Measurements from ENCODE around the gene PRDM10. TPM values are rescaled to one million over a fixed set of nuclear protein-coding genes. Genes with fewer than 3 reads are reported as not detected.
A peak's percentile ranks its signal among the peaks of the same experiment; 100 is the strongest.

PRDM10 gene
- total RNA-seq, result 10 to 100 TPM; 15.8 to 16.2 TPM

DNA sequence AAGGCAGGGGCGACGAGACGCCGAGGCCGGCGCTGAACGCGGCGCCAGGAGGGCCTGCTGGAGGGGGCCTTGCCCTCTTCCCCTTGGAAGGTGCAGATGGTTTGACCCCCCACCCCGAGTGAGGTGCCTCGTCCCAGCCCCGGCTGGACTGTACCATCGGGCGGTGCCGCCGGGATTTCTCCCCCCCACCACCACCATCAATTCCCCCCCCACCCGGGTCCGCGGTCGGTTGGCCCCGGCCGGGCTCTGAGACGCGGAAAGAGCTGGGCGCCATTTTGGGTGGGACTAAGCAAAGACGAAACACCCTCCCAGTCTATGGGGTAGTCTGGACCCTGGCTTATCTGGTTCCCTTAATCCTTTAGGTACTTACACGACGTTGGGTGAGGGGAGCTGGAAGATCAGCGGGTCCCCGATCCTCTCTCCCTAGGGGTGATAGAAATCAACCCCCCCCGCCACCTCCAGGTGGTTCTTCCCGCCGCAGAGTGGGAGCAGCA is at the start of gene PRDM10:
Gene PRDM10, minus strand, starts transcription at position 484 of the 494 bp plus-strand sequence. CDS start 41,871 bp downstream, outside the sequence.
- Mint-ChIP-seq H3K4me3 (peak within 1 kb of the TSS; percentile 94), H3K27me3 (no peaks in the 10 kb centered on the region), H3K9me3 (no peaks in the 10 kb centered on the region), H3K36me3 (peaks cover 3% of the 10 kb centered on the region), H3K4me1 (ENCODE audit: low read depth) (peaks cover 33% of the 10 kb centered on the region), H3K27ac (peak within 1 kb of the TSS; percentile 100)
- ChIA-PET CTCF (interaction anchor here (0.6 to 2.9 kb wide), 4 partner anchors 10 to 1290 kb away, joined by 3 to 13 read pairs (median 5); no protein-coding TSS in a partner anchor), POLR2A (interaction anchor here (1.1 to 2.5 kb wide), 6 partner anchors 10 to 188 kb away, joined by 3 to 10 read pairs (median 6); partner anchors contain the start of gene NFRKB)
- intact Hi-C loops (cut with micrococcal nuclease), result loop anchor here (1.0 to 10.0 kb wide), 5 partner anchors 36 to 1658 kb away; partner anchors contain the start of gene APLP2
- DNase-seq, result peak; percentile 92

- ChIA-PET POLR2A (no interaction called here), CTCF (interaction anchor here (1.0 kb wide), 1 partner anchor 19 kb away, joined by 4 read pairs; the partner anchor contains the start of gene APLP2)
- intact Hi-C loops (cut with micrococcal nuclease), result no loop called here
- no peak for DNase-seq
- no peak overlapping the region for H3K27ac Mint-ChIP-seq
- H3K27me3 Mint-ChIP-seq, result peaks cover 9% of the 10 kb centered on the region
- H3K4me3 Mint-ChIP-seq, result no peak overlapping the region
- H3K4me1 Mint-ChIP-seq (ENCODE audit: low read depth), result no peaks in the 10 kb centered on the region
- peaks cover 2% of the 10 kb centered on the region for H3K9me3 Mint-ChIP-seq
- H3K36me3 Mint-ChIP-seq, result no peaks in the 10 kb centered on the region
These were observed 48.4 kb upstream of the PRDM10 start for GRCh38 chr11:130051082-130051481.

DNA sequence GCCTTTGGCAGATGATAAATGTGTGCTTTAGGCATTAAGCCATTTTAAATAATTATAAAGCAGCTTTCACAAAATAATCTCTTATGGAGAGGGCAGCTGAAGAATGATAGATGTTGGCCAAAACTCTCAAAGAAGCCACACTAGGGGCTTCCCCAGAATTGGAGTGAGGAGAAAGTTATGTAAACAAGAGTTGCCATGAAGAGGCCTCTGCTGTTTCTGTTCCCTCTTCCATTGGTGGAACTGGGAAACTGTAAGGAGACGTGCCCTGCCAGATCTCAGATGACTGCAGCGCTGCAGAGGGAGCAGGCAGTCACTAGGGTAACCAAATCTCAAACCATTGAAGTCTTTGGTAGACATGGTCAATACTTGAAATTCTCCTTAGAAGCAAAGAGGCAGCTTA is 47.6 kb upstream of the PRDM10 start:
- Mint-ChIP-seq H3K27me3 (peaks cover 9% of the 10 kb centered on the region), H3K36me3 (no peaks in the 10 kb centered on the region), H3K4me3 (no peak overlapping the region), H3K4me1 (ENCODE audit: low read depth) (no peaks in the 10 kb centered on the region), H3K9me3 (peaks cover 2% of the 10 kb centered on the region), H3K27ac (no peak overlapping the region)
- DNase-seq, result no peak
- CTCF ChIA-PET, result no interaction called here
- POLR2A ChIA-PET, result no interaction called here
- intact Hi-C loops (cut with micrococcal nuclease), result no loop called here

DNA sequence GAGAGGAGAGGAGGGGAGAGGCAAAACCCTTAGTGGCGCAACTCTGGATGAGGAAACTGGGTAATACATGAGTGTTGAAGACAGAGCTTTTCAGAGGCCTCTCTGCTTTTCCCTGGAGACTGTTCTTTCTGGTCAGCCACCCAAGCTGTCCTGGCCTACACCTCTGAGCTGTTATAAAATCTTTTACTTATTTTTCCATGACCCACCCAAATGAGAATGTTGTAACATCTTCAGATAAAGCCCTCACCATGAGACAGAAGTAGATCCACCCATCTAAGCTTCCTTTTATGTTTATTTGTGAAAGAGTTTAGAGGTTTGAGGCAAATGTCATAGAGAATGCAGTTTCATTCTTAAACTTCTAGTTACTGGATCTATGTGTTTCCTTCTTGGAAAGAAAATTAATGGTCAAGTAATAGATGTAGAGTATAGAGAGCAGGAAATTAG is 46.7 kb upstream of the PRDM10 start:
- no peaks in the 10 kb centered on the region for H3K36me3 Mint-ChIP-seq
- peaks cover 2% of the 10 kb centered on the region for H3K9me3 Mint-ChIP-seq
- intact Hi-C loops (cut with micrococcal nuclease), result no loop called here
- no peak for DNase-seq
- no peaks in the 10 kb centered on the region for H3K4me1 Mint-ChIP-seq (ENCODE audit: low read depth)
- H3K27me3 Mint-ChIP-seq, result peaks cover 5% of the 10 kb centered on the region
- no peak overlapping the region for H3K4me3 Mint-ChIP-seq
- POLR2A ChIA-PET, result no interaction called here
- H3K27ac Mint-ChIP-seq, result no peak overlapping the region
- CTCF ChIA-PET, result interaction anchor here (0.6 kb wide), 1 partner anchor 581 kb away, joined by 3 read pairs; no protein-coding TSS in a partner anchor

GRCh38 chr11:130047141-130047540 is 44.5 kb upstream of the PRDM10 start:
- Mint-ChIP-seq H3K27ac (no peak overlapping the region), H3K27me3 (peaks cover under 1% of the 10 kb centered on the region), H3K9me3 (no peaks in the 10 kb centered on the region), H3K4me1 (ENCODE audit: low read depth) (no peaks in the 10 kb centered on the region), H3K36me3 (no peaks in the 10 kb centered on the region), H3K4me3 (no peak overlapping the region)
- DNase-seq, result no peak
- ChIA-PET POLR2A (no interaction called here), CTCF (interaction anchor here (0.8 kb wide), 1 partner anchor 124 kb away, joined by 4 read pairs; no protein-coding TSS in a partner anchor)
- intact Hi-C loops (cut with micrococcal nuclease), result no loop called here

- Mint-ChIP-seq H3K36me3 (no peaks in the 10 kb centered on the region), H3K27me3 (peaks cover 4% of the 10 kb centered on the region), H3K4me3 (no peak overlapping the region), H3K27ac (no peak overlapping the region), H3K4me1 (ENCODE audit: low read depth) (no peaks in the 10 kb centered on the region), H3K9me3 (no peaks in the 10 kb centered on the region)
- CTCF ChIA-PET, result interaction anchor here (0.7 kb wide), 1 partner anchor 28 kb away, joined by 6 read pairs; no protein-coding TSS in a partner anchor
- intact Hi-C loops (cut with micrococcal nuclease), result no loop called here
- no peak for DNase-seq
- POLR2A ChIA-PET, result no interaction called here
These were observed 40.9 kb upstream of the PRDM10 start for GRCh38 chr11:130043575-130043974.

GRCh38 chr11:130042093-130042591 is 39.5 kb upstream of the PRDM10 start:
- ChIA-PET CTCF (no interaction called here), POLR2A (no interaction called here)
- no peaks in the 10 kb centered on the region for H3K36me3 Mint-ChIP-seq
- intact Hi-C loops (cut with micrococcal nuclease), result no loop called here
- H3K27ac Mint-ChIP-seq, result peak overlapping the region; percentile 13
- no peaks in the 10 kb centered on the region for H3K9me3 Mint-ChIP-seq
- H3K4me1 Mint-ChIP-seq (ENCODE audit: low read depth), result no peaks in the 10 kb centered on the region
- no peak for DNase-seq
- no peak overlapping the region for H3K4me3 Mint-ChIP-seq
- H3K27me3 Mint-ChIP-seq, result peaks cover 7% of the 10 kb centered on the region

DNA sequence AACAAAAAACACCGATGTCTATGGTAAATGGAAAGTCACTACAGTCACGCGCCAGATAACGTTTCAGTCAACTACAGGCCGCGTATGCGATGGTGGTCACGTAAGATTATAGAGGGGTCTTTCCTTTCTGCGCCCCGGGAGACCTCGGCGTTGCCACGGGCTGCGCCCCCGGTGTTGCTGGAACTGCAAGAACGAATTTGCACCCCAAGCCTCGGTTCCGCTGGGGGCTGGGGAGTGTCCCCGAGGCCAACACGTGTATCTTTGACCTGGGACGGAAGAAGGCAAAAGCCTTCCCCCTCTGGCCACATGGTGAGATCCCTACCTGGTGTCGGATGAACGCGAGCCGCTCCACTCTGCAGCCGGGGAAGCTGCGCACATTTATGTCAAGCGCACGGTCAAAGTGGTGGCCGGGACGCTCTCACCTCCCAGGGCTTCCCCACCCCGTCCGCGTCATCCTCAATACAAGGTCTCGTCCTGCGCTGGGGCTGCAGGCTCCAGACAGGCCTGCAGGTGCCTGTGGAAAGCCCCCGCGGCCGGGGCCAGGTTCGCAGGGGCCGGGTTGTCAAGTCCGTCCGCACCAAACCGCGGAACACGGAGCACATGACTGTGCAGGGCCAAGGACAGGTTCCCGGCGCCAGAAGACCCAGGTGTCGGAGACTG is 37.8 kb upstream of the PRDM10 start:
- no peak for DNase-seq
- Mint-ChIP-seq H3K27me3 (peaks cover 7% of the 10 kb centered on the region), H3K4me1 (ENCODE audit: low read depth) (no peaks in the 10 kb centered on the region), H3K36me3 (no peaks in the 10 kb centered on the region), H3K4me3 (no peak overlapping the region), H3K9me3 (no peaks in the 10 kb centered on the region), H3K27ac (no peak overlapping the region)
- intact Hi-C loops (cut with micrococcal nuclease), result no loop called here
- POLR2A ChIA-PET, result no interaction called here
- CTCF ChIA-PET, result no interaction called here

DNA sequence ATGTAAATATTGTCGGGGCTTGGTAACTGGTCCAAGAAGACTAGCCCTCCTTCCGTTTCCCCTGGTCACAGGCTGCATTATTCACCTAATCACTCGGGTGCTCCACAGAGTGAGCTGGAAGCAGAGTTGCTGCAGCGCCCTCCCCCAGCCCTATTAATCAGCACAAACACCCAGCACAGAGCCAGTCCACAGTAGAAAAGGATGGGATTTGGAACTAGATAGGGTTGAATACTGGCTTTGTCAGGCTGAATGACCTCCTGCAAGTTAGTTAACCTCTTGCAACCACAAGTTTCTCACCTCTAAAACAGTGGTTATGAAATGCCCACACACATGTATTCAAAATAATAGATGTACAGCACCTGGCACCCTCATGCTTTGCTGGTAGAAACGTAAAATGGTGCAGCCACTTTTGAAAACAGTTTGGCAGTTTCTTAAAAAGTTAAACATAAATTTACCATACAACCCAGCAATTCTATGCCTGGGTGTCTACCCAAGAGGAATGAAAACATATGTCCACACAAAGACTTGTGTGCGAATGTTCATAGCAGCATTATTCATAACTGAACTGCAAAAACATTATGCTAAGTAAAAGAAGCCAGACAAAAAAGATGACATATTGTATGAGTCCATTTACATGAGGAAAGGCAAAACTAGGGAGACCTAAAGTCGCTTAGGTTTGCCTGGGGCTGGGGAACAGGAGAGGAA is 35.4 kb upstream of the PRDM10 start:
- Mint-ChIP-seq H3K4me3 (no peak overlapping the region), H3K4me1 (ENCODE audit: low read depth) (no peaks in the 10 kb centered on the region), H3K27me3 (peaks cover 7% of the 10 kb centered on the region), H3K36me3 (no peaks in the 10 kb centered on the region), H3K27ac (no peak overlapping the region), H3K9me3 (no peaks in the 10 kb centered on the region)
- intact Hi-C loops (cut with micrococcal nuclease), result no loop called here
- ChIA-PET CTCF (no interaction called here), POLR2A (no interaction called here)
- no peak for DNase-seq

- no peak for DNase-seq
- Mint-ChIP-seq H3K9me3 (no peaks in the 10 kb centered on the region), H3K4me3 (no peak overlapping the region), H3K36me3 (no peaks in the 10 kb centered on the region), H3K27ac (no peak overlapping the region), H3K4me1 (ENCODE audit: low read depth) (no peaks in the 10 kb centered on the region), H3K27me3 (peaks cover 6% of the 10 kb centered on the region)
- POLR2A ChIA-PET, result no interaction called here
- CTCF ChIA-PET, result no interaction called here
- intact Hi-C loops (cut with micrococcal nuclease), result no loop called here
These were observed 34.4 kb upstream of the PRDM10 start for GRCh38 chr11:130037058-130037457.

DNA sequence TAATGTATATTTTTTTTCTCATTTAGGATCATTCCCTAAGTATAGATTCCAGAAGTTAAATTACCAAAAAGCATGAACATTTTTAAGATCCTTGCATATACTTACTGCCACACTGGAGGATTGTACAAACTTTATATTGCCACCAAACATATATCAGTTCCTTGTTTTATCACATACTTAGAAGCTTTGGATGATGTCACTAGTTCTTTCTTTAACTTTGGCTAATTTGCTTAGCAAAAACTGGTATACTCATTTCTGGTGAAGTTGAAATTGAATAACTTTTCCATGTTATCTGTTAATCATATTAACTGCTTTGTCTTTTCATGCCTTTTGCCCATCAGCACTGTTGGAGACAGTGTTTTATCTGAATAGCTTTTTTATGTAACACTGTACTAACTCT is 31.6 kb upstream of the PRDM10 start:
- DNase-seq, result no peak
- intact Hi-C loops (cut with micrococcal nuclease), result no loop called here
- no peak overlapping the region for H3K27ac Mint-ChIP-seq
- ChIA-PET CTCF (interaction anchor here (0.6 to 1.5 kb wide), 2 partner anchors 37 to 88 kb away, joined by 3 to 4 read pairs; no protein-coding TSS in a partner anchor), POLR2A (no interaction called here)
- H3K36me3 Mint-ChIP-seq, result no peaks in the 10 kb centered on the region
- peaks cover 4% of the 10 kb centered on the region for H3K27me3 Mint-ChIP-seq
- no peaks in the 10 kb centered on the region for H3K9me3 Mint-ChIP-seq
- no peak overlapping the region for H3K4me3 Mint-ChIP-seq
- peaks cover 1% of the 10 kb centered on the region for H3K4me1 Mint-ChIP-seq (ENCODE audit: low read depth)

DNA sequence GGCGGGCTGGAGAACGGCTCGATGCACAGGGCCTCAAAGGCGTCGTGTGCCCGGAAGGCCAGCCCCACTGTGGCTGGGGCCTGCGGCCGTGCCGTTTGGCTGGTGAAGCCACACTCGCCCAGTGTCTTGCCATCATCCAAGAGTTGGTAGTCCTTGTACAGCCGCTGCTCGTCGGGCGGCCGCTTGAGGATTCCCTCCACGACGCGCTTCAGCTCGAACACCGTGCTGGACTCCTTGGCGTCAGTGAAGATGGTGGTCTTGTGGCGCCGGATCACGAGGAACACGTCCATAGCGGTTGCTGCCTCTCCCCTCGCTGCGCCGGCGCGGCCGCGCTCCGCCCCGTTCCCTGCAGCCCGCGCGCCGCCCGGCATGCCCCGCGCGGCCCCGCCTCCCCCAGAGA is 30.3 kb upstream of the PRDM10 start:
- H3K27me3 Mint-ChIP-seq, result peaks cover 1% of the 10 kb centered on the region
- POLR2A ChIA-PET, result no interaction called here

More for the DNA sequence above, 30.3 kb upstream of the PRDM10 start:
- intact Hi-C loops (cut with micrococcal nuclease), result no loop called here
- Mint-ChIP-seq H3K9me3 (no peaks in the 10 kb centered on the region), H3K4me1 (ENCODE audit: low read depth) (peaks cover 5% of the 10 kb centered on the region), H3K4me3 (no peak overlapping the region), H3K36me3 (no peaks in the 10 kb centered on the region), H3K27ac (no peak overlapping the region)
- CTCF ChIA-PET, result interaction anchor here (1.5 kb wide), 1 partner anchor 38 kb away, joined by 4 read pairs; no protein-coding TSS in a partner anchor
- DNase-seq, result no peak
